Karpas-422 (cell line): Measurements from ENCODE around the gene TMEM203. TPM values are rescaled to one million over a fixed set of nuclear protein-coding genes. Genes with fewer than 3 reads are reported as not detected.

Source experiments
- DNase-seq: peaks from one replicate; pipeline ENCODE4 v3.0.0-alpha.2; 2015
- H2AFZ ChIP-seq: fragments of 200-600 bp; sonication (generic); 2 replicates; pipeline ENCODE4 v1.6.1; 2014; ENCODE audit warnings: antibody characterized with exemption, low read length, mixed read lengths
- H3K27ac ChIP-seq: fragments of 200-600 bp; sonication (generic); 2 replicates; pipeline ENCODE4 v1.5.1; 2014; ENCODE audit warnings: mild to moderate bottlenecking, low read length, moderate library complexity
- H3K27me3 ChIP-seq: fragments of 200-600 bp; sonication (generic); 2 replicates; pipeline ENCODE4 v1.6.1; 2014; ENCODE audit warnings: low read length, mixed read lengths
- H3K36me3 ChIP-seq: fragments of 200-600 bp; sonication (generic); 2 replicates; pipeline ENCODE4 v1.6.1; 2014; ENCODE audit warnings: low read length, mixed read lengths; ENCODE audit not compliant: insufficient read depth
- H3K4me1 ChIP-seq: fragments of 200-600 bp; sonication (generic); 2 replicates; pipeline ENCODE4 v1.6.1; 2014; ENCODE audit warnings: mild to moderate bottlenecking, low read length, mixed read lengths
- H3K4me2 ChIP-seq: fragments of 200-600 bp; sonication (generic); 2 replicates; pipeline ENCODE4 v1.6.1; 2014; ENCODE audit warnings: low read length, low read depth, mild to moderate bottlenecking; ENCODE audit not compliant: poor library complexity, severe bottlenecking
- H3K4me3 ChIP-seq: fragments of 200-600 bp; sonication (generic); 2 replicates; pipeline ENCODE4 v1.5.1; 2014; ENCODE audit warnings: mild to moderate bottlenecking, antibody characterized with exemption, low read length, mixed read lengths
- H3K79me2 ChIP-seq: fragments of 200-600 bp; sonication (generic); 2 replicates; pipeline ENCODE4 v1.6.1; 2014; ENCODE audit warnings: mild to moderate bottlenecking, low read length, mixed read lengths
- H3K9ac ChIP-seq: fragments of 200-600 bp; sonication (generic); 2 replicates; pipeline ENCODE4 v1.6.0; 2014; ENCODE audit warnings: low read length
- H3K9me2 ChIP-seq: fragments of 200-600 bp; sonication (generic), shearing (Covaris generic); replicated peaks from 2 replicates; pipeline ENCODE4 v1.6.0; 2014; ENCODE audit warnings: mild to moderate bottlenecking, low read length, moderate library complexity; ENCODE audit not compliant: insufficient read depth
- H3K9me3 ChIP-seq: fragments of 300-700, 200-600 bp; sonication (generic); 2 replicates; pipeline ENCODE4 v1.6.1; 2014; ENCODE audit warnings: low read length, mixed read lengths
- H4K20me1 ChIP-seq: fragments of 200-600 bp; sonication (generic); 2 replicates; pipeline ENCODE4 v1.6.1; 2014; ENCODE audit warnings: mild to moderate bottlenecking, antibody characterized with exemption, low read length, low read depth; ENCODE audit not compliant: insufficient read depth
- total RNA-seq: library from RNA; depleted of rRNA; stranded (reverse); fragments of >200 nt; shearing (Covaris generic); gene quantifications from 2 replicates; pipeline ENCODE4 v1.2.3, GENCODE V29; 2014; ENCODE audit warnings: low replicate concordance

The TMEM203 gene
- total RNA-seq, 1 experiment from 2014 or later, result 30.6 TPM

GRCh38 chr9:137216188-137216965, 10.9 kb upstream of the TMEM203 start:
- H3K4me1 ChIP-seq, result no peaks in the 10 kb centered on the region
- DNase-seq, result no peak
- no peaks in the 10 kb centered on the region for H3K79me2 ChIP-seq
- no peak overlapping the region for H2AFZ ChIP-seq
- no peak overlapping the region for H3K4me2 ChIP-seq
- no peak overlapping the region for H3K27ac ChIP-seq
- H3K27me3 ChIP-seq, result no peaks in the 10 kb centered on the region
- no peaks in the 10 kb centered on the region for H3K36me3 ChIP-seq
- H3K9ac ChIP-seq, result no peak overlapping the region
- H4K20me1 ChIP-seq, result no peaks in the 10 kb centered on the region
- H3K9me3 ChIP-seq, result no peaks in the 10 kb centered on the region
- H3K4me3 ChIP-seq, result no peak overlapping the region
- no peaks in the 10 kb centered on the region for H3K9me2 ChIP-seq

GRCh38 chr9:137215196-137215986, 9.9 kb upstream of the TMEM203 start:
- H3K4me3 ChIP-seq, result no peak overlapping the region
- H3K27me3 ChIP-seq, result no peaks in the 10 kb centered on the region
- no peaks in the 10 kb centered on the region for H3K36me3 ChIP-seq
- no peak for DNase-seq
- H3K9me3 ChIP-seq, result no peaks in the 10 kb centered on the region
- no peaks in the 10 kb centered on the region for H3K79me2 ChIP-seq
- no peak overlapping the region for H2AFZ ChIP-seq
- H4K20me1 ChIP-seq, result no peaks in the 10 kb centered on the region
- H3K9ac ChIP-seq, result no peak overlapping the region
- no peak overlapping the region for H3K4me2 ChIP-seq
- H3K9me2 ChIP-seq, result no peaks in the 10 kb centered on the region
- no peak overlapping the region for H3K27ac ChIP-seq
- H3K4me1 ChIP-seq, result no peaks in the 10 kb centered on the region

GRCh38 chr9:137214620-137215019, 9.2 kb upstream of the TMEM203 start:
- Histone ChIP-seq H3K79me2 (no peaks in the 10 kb centered on the region), H3K27ac (no peak overlapping the region), H2AFZ (no peak overlapping the region), H3K4me1 (no peaks in the 10 kb centered on the region), H3K9me3 (no peaks in the 10 kb centered on the region), H3K9ac (no peak overlapping the region), H3K9me2 (no peaks in the 10 kb centered on the region), H3K36me3 (no peaks in the 10 kb centered on the region), H3K4me3 (no peak overlapping the region), H4K20me1 (no peaks in the 10 kb centered on the region), H3K27me3 (no peaks in the 10 kb centered on the region), H3K4me2 (no peak overlapping the region)
- no peak for DNase-seq

- Histone ChIP-seq H3K79me2 (no peaks in the 10 kb centered on the region), H4K20me1 (no peaks in the 10 kb centered on the region), H3K4me2 (no peak overlapping the region), H2AFZ (no peak overlapping the region), H3K36me3 (no peaks in the 10 kb centered on the region), H3K4me1 (no peaks in the 10 kb centered on the region), H3K9ac (no peak overlapping the region), H3K4me3 (no peak overlapping the region), H3K9me3 (no peaks in the 10 kb centered on the region), H3K9me2 (no peaks in the 10 kb centered on the region), H3K27ac (no peak overlapping the region), H3K27me3 (no peaks in the 10 kb centered on the region)
- DNase-seq, result no peak
Measured at GRCh38 chr9:137213160-137214060, 8.0 kb upstream of the TMEM203 start.

GRCh38 chr9:137212520-137212919, 7.1 kb upstream of the TMEM203 start:
- H3K4me1 ChIP-seq, result no peaks in the 10 kb centered on the region
- H3K27ac ChIP-seq, result no peak overlapping the region
- 0 out of 2 replicates have a peak, but pooled peaks cover under 1% of the 10 kb centered on the region for H3K36me3 ChIP-seq
- H4K20me1 ChIP-seq, result no peaks in the 10 kb centered on the region
- H3K9me2 ChIP-seq, result no peaks in the 10 kb centered on the region
- no peak overlapping the region for H2AFZ ChIP-seq
- no peak overlapping the region for H3K4me2 ChIP-seq
- peaks cover 3% of the 10 kb centered on the region for H3K79me2 ChIP-seq
- H3K4me3 ChIP-seq, result no peak overlapping the region
- DNase-seq, result no peak
- no peaks in the 10 kb centered on the region for H3K27me3 ChIP-seq
- no peaks in the 10 kb centered on the region for H3K9me3 ChIP-seq
- no peak overlapping the region for H3K9ac ChIP-seq

GRCh38 chr9:137211532-137211931, 6.1 kb upstream of the TMEM203 start:
- Histone ChIP-seq H3K9me3 (no peaks in the 10 kb centered on the region), H3K79me2 (peaks cover 13% of the 10 kb centered on the region), H3K27me3 (no peaks in the 10 kb centered on the region), H3K4me2 (no peak overlapping the region), H4K20me1 (no peaks in the 10 kb centered on the region), H3K4me3 (no peak overlapping the region), H3K27ac (no peak overlapping the region), H2AFZ (no peak overlapping the region), H3K36me3 (peaks cover 6% of the 10 kb centered on the region; the same call in 1 of the 2 replicates), H3K9me2 (no peaks in the 10 kb centered on the region), H3K9ac (no peak overlapping the region), H3K4me1 (peaks cover 8% of the 10 kb centered on the region)
- DNase-seq, result no peak

GRCh38 chr9:137206602-137207001, 1.2 kb upstream of the TMEM203 start:
- Histone ChIP-seq H3K9ac (peak overlapping the region; percentile 100), H3K4me3 (peak overlapping the region; percentile 99), H3K27me3 (no peaks in the 10 kb centered on the region), H3K36me3 (peaks cover 6% of the 10 kb centered on the region; the same call in 1 of the 2 replicates), H3K27ac (peak overlapping the region; percentile 62; the same call in 1 of the 2 replicates), H3K79me2 (peaks cover 56% of the 10 kb centered on the region), H3K4me2 (peak overlapping the region; percentile 98), H3K4me1 (peaks cover 43% of the 10 kb centered on the region), H4K20me1 (0 out of 2 replicates have a peak, but pooled peaks cover 5% of the 10 kb centered on the region), H3K9me3 (no peaks in the 10 kb centered on the region), H3K9me2 (no peaks in the 10 kb centered on the region), H2AFZ (no peak overlapping the region)
- no peak for DNase-seq
